GM12878 (cell line): ENCODE data around the gene PRPF38A. TPM values are rescaled to one million over a fixed set of nuclear protein-coding genes. Genes with fewer than 3 reads are reported as not detected.

Source experiments
- ATAC-seq: fragments of 200-7000 bp; cut with Tn5 transposase; 3 replicates; pipeline ENCODE4 v1.9.1; 2020; ENCODE audit warnings: mild to moderate bottlenecking, moderate library complexity
- BruUV-seq: library from RNA; stranded (reverse); fragments of 400-500 nt; replicated peaks from 2 replicates; lab custom pipeline; 2021; lab: Mats Ljungman, UMichigan
- CTCF ChIA-PET: fragments of 300-600 bp; sonication (Branson Sonifier 250); formaldehyde crosslinking; extraction: SDS; loops from one replicate; lab custom pipeline; 2021; ENCODE audit warnings: inconsistent platforms; lab: Yijun Ruan, JAX
- POLR2A ChIA-PET: fragments of 350-600 bp; formaldehyde crosslinking; extraction: SDS; loops from one replicate; lab custom pipeline; 2021; ENCODE audit warnings: inconsistent platforms; lab: Charles Lee
- RAD21 ChIA-PET: fragments of 300-600 bp; sonication (Branson Sonifier 250); formaldehyde crosslinking; loops from one replicate; lab custom pipeline; 2023; ENCODE audit warnings: antibody characterized with exemption; ENCODE audit not compliant: unreplicated experiment; lab: Charles Lee
- SMC1A ChIA-PET: fragments of 300-600 bp; sonication (Branson Sonifier 250); formaldehyde crosslinking; loops from one replicate; lab custom pipeline; 2023; ENCODE audit not compliant: unreplicated experiment, uncharacterized antibody; lab: Charles Lee
- DNase-seq: peaks from one replicate; pipeline ENCODE4 v3.0.0-alpha.2; 2011; ENCODE audit warnings: low read depth, low spot score
- FAIRE-seq: peaks from 3 replicates; lab custom pipeline; 2011; peaks lifted over from hg19 to GRCh38; lab: Jason Lieb, UNC
- H2AFZ ChIP-seq: 2 replicates; pipeline ENCODE4 v1.6.0; 2011; ENCODE audit warnings: low read depth, low read length, control low read depth; ENCODE audit not compliant: control insufficient read depth
- H3K27ac ChIP-seq: 2 replicates; pipeline ENCODE4 v1.5.1; 2011; ENCODE audit warnings: control low read depth; ENCODE audit not compliant: control insufficient read depth, insufficient read depth
- H3K27me3 ChIP-seq, 2 experiments: replicated peaks in 1 of 2; 2 replicates each; pipeline versions ENCODE4 v1.6.0 to v1.6.1; 2011; ENCODE audit warnings: low read length in 1 of 2; ENCODE audit not compliant: control insufficient read depth in 2 of 2, insufficient read depth in 2 of 2
- H3K36me3 ChIP-seq, 2 experiments: 2 replicates each; pipeline ENCODE4 v1.5.1; 2011; ENCODE audit warnings: low read length in 1 of 2; ENCODE audit not compliant: control insufficient read depth in 2 of 2, insufficient read depth in 2 of 2
- H3K4me1 ChIP-seq: 2 replicates; pipeline ENCODE4 v1.6.1; 2011; ENCODE audit warnings: mild to moderate bottlenecking, low read length, moderate library complexity, mixed read lengths; ENCODE audit not compliant: control insufficient read depth, insufficient read depth
- H3K4me2 ChIP-seq: 2 replicates; pipeline ENCODE4 v1.6.0; 2011; ENCODE audit warnings: control low read depth; ENCODE audit not compliant: control insufficient read depth, insufficient read depth
- H3K4me3 ChIP-seq: fragments of 200-600 bp; sonication (generic); 2 replicates; pipeline ENCODE4 v1.5.1; 2016
- H3K79me2 ChIP-seq: 2 replicates; pipeline ENCODE4 v1.6.0; 2011; ENCODE audit warnings: low read length; ENCODE audit not compliant: control insufficient read depth, insufficient read depth
- H3K9ac ChIP-seq: 2 replicates; pipeline ENCODE4 v1.8.0; 2011; ENCODE audit warnings: low read length, control low read depth, mixed read lengths; ENCODE audit not compliant: control insufficient read depth, insufficient read depth
- H3K9me3 ChIP-seq: replicated peaks from 3 replicates; pipeline ENCODE4 v1.5.1; 2011; ENCODE audit warnings: mild to moderate bottlenecking, low read length; ENCODE audit not compliant: control insufficient read depth, insufficient read depth
- H4K20me1 ChIP-seq: 2 replicates; pipeline ENCODE4 v1.6.0; 2011; ENCODE audit not compliant: control insufficient read depth, insufficient read depth
- BHLHE40 ChIP-seq, 2 experiments: fragments of 450-650 bp in 1 of 2; IDR thresholded peaks; 2 replicates each; pipeline ENCODE4 v1.6.1; 2011 to 2017; ENCODE audit warnings: low read depth in 2 of 2, borderline replicate concordance in 1 of 2, improper control_type of control experiment in 1 of 2, low read length in 1 of 2, mild to moderate bottlenecking in 1 of 2
- CBX3 ChIP-seq: fragments of 200-600 bp; sonication (generic); IDR thresholded peaks from 2 replicates; pipeline ENCODE4 v1.6.1; 2016; ENCODE audit warnings: low read depth, borderline replicate concordance
- IKZF2 ChIP-seq, 2 experiments: fragments of 450-650 bp; IDR thresholded peaks; 2 replicates each; pipeline ENCODE4 v1.6.1; 2017; ENCODE audit warnings: mild to moderate bottlenecking in 2 of 2, moderate library complexity in 2 of 2
- JUND ChIP-seq: IDR thresholded peaks from 2 replicates; pipeline ENCODE4 v1.6.1; 2012; ENCODE audit warnings: low read depth, mild to moderate bottlenecking, low read length, improper control_type of control experiment, moderate library complexity
- KAT2A ChIP-seq: conservative IDR thresholded peaks from 2 replicates; pipeline ENCODE4 v1.6.1; 2011; ENCODE audit warnings: low read depth, low read length; ENCODE audit not compliant: control insufficient read depth
- NFIC ChIP-seq: IDR thresholded peaks from 2 replicates; pipeline ENCODE4 v1.6.1; 2012; ENCODE audit warnings: low read depth, mild to moderate bottlenecking, inconsistent platforms, low read length, moderate library complexity
- NFXL1 ChIP-seq: fragments of 450-650 bp; IDR thresholded peaks from 2 replicates; pipeline ENCODE4 v1.6.1; 2017; ENCODE audit warnings: antibody characterized with exemption, mild to moderate bottlenecking, borderline replicate concordance
- PML ChIP-seq: IDR thresholded peaks from 2 replicates; pipeline ENCODE4 v1.6.1; 2012; ENCODE audit warnings: low read length, inconsistent platforms
- POLR2A ChIP-seq: IDR thresholded peaks from 2 replicates; pipeline ENCODE4 v1.6.1; 2011; ENCODE audit warnings: low read depth, mild to moderate bottlenecking, low read length
- POLR2AphosphoS5 ChIP-seq: IDR thresholded peaks from 2 replicates; pipeline ENCODE4 v1.6.1; 2011; ENCODE audit warnings: mild to moderate bottlenecking, low read length, inconsistent platforms
- RELA ChIP-seq: fragments of 450-650 bp; IDR thresholded peaks from 2 replicates; pipeline ENCODE4 v1.8.0; 2014; ENCODE audit warnings: borderline replicate concordance; ENCODE audit not compliant: partially characterized antibody
- SIX5 ChIP-seq: IDR thresholded peaks from 2 replicates; pipeline ENCODE4 v1.6.1; 2011; ENCODE audit warnings: mild to moderate bottlenecking, low read depth, low read length, moderate library complexity; ENCODE audit not compliant: severe bottlenecking
- SMAD1 ChIP-seq: fragments of 450-650 bp; IDR thresholded peaks from 2 replicates; pipeline ENCODE4 v1.6.1; 2018; ENCODE audit warnings: mild to moderate bottlenecking, low read depth; ENCODE audit not compliant: partially characterized antibody
- SMARCA5 ChIP-seq: fragments of 450-650 bp; IDR thresholded peaks from 2 replicates; pipeline ENCODE4 v1.6.1; 2017; ENCODE audit warnings: mild to moderate bottlenecking
- SPI1 ChIP-seq: IDR thresholded peaks from 2 replicates; pipeline ENCODE4 v1.6.1; 2011; ENCODE audit warnings: low read depth, mild to moderate bottlenecking, low read length, moderate library complexity, borderline replicate concordance; ENCODE audit not compliant: insufficient read depth
- ZBED1 ChIP-seq: IDR thresholded peaks from 2 replicates; pipeline ENCODE4 v1.6.1; 2016; ENCODE audit warnings: borderline replicate concordance
- WGBS: methylation state at CpG from one replicate; pipeline ENCODE4 v1.1.6; 2016; ENCODE audit warnings: low lambda C conversion rate; ENCODE audit not compliant: insufficient replicate concordance, insufficient coverage; ENCODE audit errors: missing lambda C conversion rate; 5-methylcytosine and 5-hydroxymethylcytosine counted together
- in situ Hi-C: fragments of 300-500 bp; cut with MboI; formaldehyde crosslinking; loops from 9 replicates; pipeline ENCODE4 v1.14.3; 2018; ENCODE audit warnings: mixed read lengths
- intact Hi-C: fragments of 100-400 bp; cut with micrococcal nuclease; formaldehyde crosslinking; loops from one replicate; pipeline ENCODE4 v1.14.2; 2022; ENCODE audit not compliant: unreplicated experiment
- polyA plus RNA-seq, 11 experiments: library from polyadenylated mRNA; depleted of rRNA in 4 of 11; unstranded in 6 of 11; stranded (reverse) in 5 of 11; fragments of >200 nt; fragmentation: Nextera tagmentation in 4 of 11; fragmentation: Illumina TruSeq in 1 of 11; extraction: Ambion mirVana in 4 of 11; extraction: Trizol in 1 of 11; gene quantifications; 1 replicate in 1 of 11; 2 replicates in 10 of 11; pipeline versions ENCODE4 v1.2.1 to v1.2.3, GENCODE V29; 2011 to 2016; ENCODE audit warnings: inconsistent platforms in 2 of 11, missing spikeins in 2 of 11, low read depth in 1 of 11
- total RNA-seq, 4 experiments: library from RNA; depleted of rRNA in 3 of 4; stranded (reverse); fragments of >200 nt in 3 of 4; fragmentation: Illumina TruSeq in 1 of 4; extraction: Trizol in 1 of 4; gene quantifications; 2 replicates each; pipeline versions ENCODE4 v1.2.1 to v1.2.3, GENCODE V29; 2013 to 2021

The PRPF38A gene
- total and polyA plus RNA-seq, 10 of the 15 experiments (the other 5 are each of a cell fraction or from before 2014, with no cell fraction given): 31.6 to 117 (median 77.7) TPM

GRCh38 chr1:52420713-52421112 is 16.3 kb downstream of the PRPF38A start:
- intact Hi-C loops (no loop called here), in situ Hi-C loops (no loop called here)
- Histone ChIP-seq H2AFZ (no peak overlapping the region), H4K20me1 (no peaks in the 10 kb centered on the region), H3K9ac (no peak overlapping the region), H3K4me3 (no peak overlapping the region), H3K9me3 (no peaks in the 10 kb centered on the region), H3K79me2 (no peaks in the 10 kb centered on the region), H3K4me2 (no peak overlapping the region), H3K4me1 (no peaks in the 10 kb centered on the region), H3K36me3 (peaks cover 0 to 24% of the 10 kb centered on the region in 2 experiments), H3K27ac (no peak overlapping the region), H3K27me3 (no peaks in the 10 kb centered on the region)
- BruUV-seq: no TSS peak
- TF ChIP-seq KAT2A: no peak
- TF ChIP-seq IKZF2 (IDR thresholded peaks at IDR 0.05): no peak
- no peak for TF ChIP-seq NFIC
- no peak for TF ChIP-seq SPI1
- TF ChIP-seq SMAD1: no peak
- no peak for TF ChIP-seq CBX3
- TF ChIP-seq JUND: no peak
- TF ChIP-seq POLR2AphosphoS5: no peak
- TF ChIP-seq NFXL1: no peak
- ChIA-PET CTCF (no interaction called here), RAD21 (no interaction called here), SMC1A (interaction anchor here (0.5 to 1.0 kb wide), 2 partner anchors 265 to 538 kb away, joined by 3 read pairs; no protein-coding TSS in a partner anchor), POLR2A (no interaction called here)
- FAIRE-seq: no peak
- 100% methylated on average over 1 of the region's 1 CpG for WGBS
- no peak for DNase-seq
- no peak for ATAC-seq

DNA sequence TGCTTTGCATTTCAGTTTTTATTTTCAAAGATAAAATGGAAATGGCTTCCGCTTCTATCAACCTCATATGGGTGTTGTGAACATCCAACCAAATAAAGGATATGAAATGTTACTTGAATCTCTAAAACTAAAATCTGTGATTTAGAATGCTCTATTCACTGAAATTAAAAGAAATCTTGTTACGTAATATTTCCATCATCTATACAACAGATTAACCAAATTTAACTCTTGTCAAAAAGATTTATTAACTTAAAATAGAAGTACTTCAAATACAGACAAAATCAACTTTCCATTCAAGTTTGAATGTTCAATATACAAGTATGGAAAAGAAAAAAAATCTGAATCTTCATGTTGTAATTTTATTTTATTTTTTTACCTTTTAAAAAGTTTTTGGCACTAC is 18.7 kb downstream of the PRPF38A start:
- Histone ChIP-seq H3K9me3 (no peaks in the 10 kb centered on the region), H2AFZ (no peak overlapping the region), H3K4me2 (no peak overlapping the region), H3K27ac (no peak overlapping the region), H3K79me2 (no peaks in the 10 kb centered on the region), H3K9ac (no peak overlapping the region), H3K36me3 (peaks cover 0 to 12% of the 10 kb centered on the region in 2 experiments; a peak in 2 of 4 replicates), H3K4me1 (no peaks in the 10 kb centered on the region), H4K20me1 (no peaks in the 10 kb centered on the region), H3K27me3 (no peaks in the 10 kb centered on the region), H3K4me3 (no peak overlapping the region)
- in situ Hi-C loops (no loop called here), intact Hi-C loops (no loop called here)
- ChIA-PET CTCF (interaction anchor here (0.6 kb wide), 1 partner anchor 619 kb away, joined by 3 read pairs; no protein-coding TSS in a partner anchor), SMC1A (no interaction called here), POLR2A (no interaction called here), RAD21 (no interaction called here)
- TF ChIP-seq RELA (no peak), SMARCA5 (no peak), SIX5 (no peak), BHLHE40 (IDR thresholded peaks at IDR 0.05; ENCODE audit: borderline replicate concordance in 1 of 2, low read depth in 2 of 2, low read length in 1 of 2) (no peak), POLR2A (no peak), PML (no peak), ZBED1 (no peak)
- no peak for DNase-seq
- BruUV-seq: no TSS peak
- no peak for ATAC-seq
- FAIRE-seq: no peak
- 98% methylated on average over 2 of the region's 2 CpGs for WGBS
